HCT116 (cell line): ENCODE data around the gene IFIT3. TPM values are rescaled to one million over a fixed set of nuclear protein-coding genes. Genes with fewer than 3 reads are reported as not detected.

Experiments used
- ATAC-seq: fragments of 200-7000 bp; cut with Tn5 transposase; 2 replicates; pipeline ENCODE4 v1.9.1; 2020; ENCODE audit warnings: mild to moderate bottlenecking, moderate library complexity
- BruUV-seq: library from RNA; stranded (reverse); fragments of 400-500 nt; replicated peaks from 2 replicates; lab custom pipeline; 2021; lab: Mats Ljungman, UMichigan
- CTCF ChIA-PET: fragments of 300-600 bp; sonication (Branson Sonifier 250); formaldehyde crosslinking; loops from one replicate; lab custom pipeline; 2021; ENCODE audit warnings: antibody characterized with exemption; lab: Charles Lee
- POLR2A ChIA-PET: fragments of 300-600, 350-600 bp; sonication (Branson Sonifier 250); formaldehyde crosslinking; loops from one replicate; lab custom pipeline; 2021; ENCODE audit warnings: antibody characterized with exemption; lab: Charles Lee
- RAD21 ChIA-PET, 2 experiments: fragments of 300-600 bp; sonication (Branson Sonifier 250); formaldehyde crosslinking; loops; one replicate each; lab custom pipeline; 2023; ENCODE audit warnings: low total read pairs in 2 of 2; ENCODE audit not compliant: uncharacterized antibody in 2 of 2, unreplicated experiment in 2 of 2, low non-redundant PET in 1 of 2; lab: Charles Lee
- DNase-seq: peaks from one replicate; pipeline ENCODE4 v3.0.0-alpha.2; 2010; ENCODE audit warnings: low read depth, low spot score
- H2AFZ ChIP-seq: fragments of 200-600 bp; shearing (Covaris generic), sonication (generic); 2 replicates; pipeline ENCODE4 v1.6.1; 2017; ENCODE audit warnings: low read depth, mixed run types, mixed read lengths, antibody characterized with exemption, low read length; ENCODE audit not compliant: poor library complexity, severe bottlenecking
- H3K27ac ChIP-seq: 2 replicates; pipeline ENCODE4 v1.5.1; 2012; ENCODE audit warnings: low read depth, low read length
- H3K27me3 ChIP-seq: fragments of 200-600 bp; sonication (generic); 2 replicates; pipeline ENCODE4 v1.6.1; 2016; ENCODE audit warnings: mixed run types, low read length, mixed read lengths; ENCODE audit not compliant: insufficient read depth
- H3K36me3 ChIP-seq, 2 experiments: fragments of 200-500 bp in 1 of 2; fragments of 200-600 bp in 1 of 2; sonication (Bioruptor generic) in 1 of 2; sonication (generic) in 1 of 2; 2 replicates each; pipeline versions ENCODE4 v1.5.1 to v1.6.1; 2014 to 2016; ENCODE audit warnings: low read length in 2 of 2, inconsistent platforms in 1 of 2, mixed read lengths in 1 of 2, mixed run types in 1 of 2; ENCODE audit not compliant: insufficient read depth in 2 of 2, control insufficient read depth in 1 of 2
- H3K4me1 ChIP-seq, 2 experiments: fragments of 200-600 bp in 1 of 2; sonication (generic) in 1 of 2; 2 replicates each; pipeline versions ENCODE4 v1.5.1 to v1.6.1; 2012 to 2017; ENCODE audit warnings: low read length in 2 of 2, inconsistent platforms in 1 of 2, mild to moderate bottlenecking in 1 of 2, mixed read lengths in 1 of 2, mixed run types in 1 of 2, moderate library complexity in 1 of 2; ENCODE audit not compliant: insufficient read depth in 2 of 2, control insufficient read depth in 1 of 2
- H3K4me2 ChIP-seq: fragments of 200-600 bp; sonication (generic); 2 replicates; pipeline ENCODE4 v1.6.1; 2017; ENCODE audit warnings: mixed run types, low read length, mixed read lengths
- H3K4me3 ChIP-seq, 2 experiments: fragments of 200-600 bp in 1 of 2; sonication (generic) in 1 of 2; replicated peaks in 1 of 2; 2 replicates each; pipeline ENCODE4 v1.5.1; 2011 to 2016; ENCODE audit warnings: low read length in 2 of 2, control low read depth in 1 of 2, low read depth in 1 of 2, mild to moderate bottlenecking in 1 of 2, mixed read lengths in 1 of 2, mixed run types in 1 of 2
- H3K79me2 ChIP-seq: fragments of 200-600 bp; sonication (generic); 2 replicates; pipeline ENCODE4 v1.6.1; 2017; ENCODE audit warnings: mild to moderate bottlenecking, mixed run types, low read length, moderate library complexity, mixed read lengths; ENCODE audit not compliant: insufficient read depth
- H3K9ac ChIP-seq: fragments of 200-600 bp; sonication (generic); 2 replicates; pipeline ENCODE4 v1.6.1; 2016; ENCODE audit warnings: low read length, mixed read lengths
- H3K9me2 ChIP-seq: fragments of 200-600 bp; sonication (generic), shearing (Covaris generic); 2 replicates; pipeline ENCODE4 v1.6.1; 2017; ENCODE audit warnings: mixed run types, mild to moderate bottlenecking, moderate library complexity; ENCODE audit not compliant: insufficient read depth
- H3K9me3 ChIP-seq, 2 experiments: fragments of 200-500 bp in 1 of 2; fragments of 200-600 bp in 1 of 2; sonication (Bioruptor generic) in 1 of 2; sonication (generic) in 1 of 2; 2 replicates each; pipeline ENCODE4 v1.6.1; 2014 to 2017; ENCODE audit warnings: low read length in 2 of 2, mixed read lengths in 2 of 2, inconsistent platforms in 1 of 2, low read depth in 1 of 2, mild to moderate bottlenecking in 1 of 2, mixed run types in 1 of 2, moderate library complexity in 1 of 2; ENCODE audit not compliant: control insufficient read depth in 1 of 2, insufficient read depth in 1 of 2
- H4K20me1 ChIP-seq: fragments of 200-600 bp; sonication (generic), shearing (Covaris generic); 2 replicates; pipeline ENCODE4 v1.6.1; 2017; ENCODE audit warnings: mixed run types, mild to moderate bottlenecking, moderate library complexity; ENCODE audit not compliant: insufficient read depth
- ATF3 ChIP-seq: IDR thresholded peaks from 2 replicates; pipeline ENCODE4 v1.6.1; 2012
- CBX3 ChIP-seq: IDR thresholded peaks from 2 replicates; pipeline ENCODE4 v1.6.1; 2012; ENCODE audit warnings: low read depth
- CEBPB ChIP-seq: IDR thresholded peaks from 2 replicates; pipeline ENCODE4 v1.6.1; 2012; ENCODE audit warnings: low read depth
- CTCF ChIP-seq, 3 experiments: fragments of 200-600 bp in 1 of 3; sonication (generic) in 1 of 3; IDR thresholded peaks in 2 of 3; conservative IDR thresholded peaks in 1 of 3; 2 replicates each; pipeline ENCODE4 v1.5.1; 2012 to 2017; ENCODE audit warnings: low read depth in 2 of 3, low read length in 2 of 3, antibody characterized with exemption in 1 of 3, borderline replicate concordance in 1 of 3, control low read depth in 1 of 3, mild to moderate bottlenecking in 1 of 3, mixed read lengths in 1 of 3, mixed run types in 1 of 3, moderate library complexity in 1 of 3; ENCODE audit not compliant: insufficient read depth in 1 of 3
- EZH2 ChIP-seq: fragments of 200-600 bp; sonication (generic); IDR thresholded peaks from 2 replicates; pipeline ENCODE4 v1.6.1; 2017; ENCODE audit warnings: antibody characterized with exemption, mixed run types
- EZH2phosphoT487 ChIP-seq: fragments of 200-600 bp; IDR thresholded peaks from 2 replicates; pipeline ENCODE4 v1.6.1; 2018; ENCODE audit warnings: antibody characterized with exemption, borderline replicate concordance
- FOSL1 ChIP-seq: IDR thresholded peaks from 2 replicates; pipeline ENCODE4 v1.6.1; 2012; ENCODE audit warnings: low read depth
- JUND ChIP-seq: IDR thresholded peaks from 2 replicates; pipeline ENCODE4 v1.6.1; 2012
- MAX ChIP-seq: IDR thresholded peaks from 2 replicates; pipeline ENCODE4 v1.6.1; 2012
- POLR2A ChIP-seq: IDR thresholded peaks from 2 replicates; pipeline ENCODE4 v1.7.0; 2011; ENCODE audit warnings: borderline replicate concordance; ENCODE audit not compliant: insufficient read depth, insufficient read length; ENCODE audit errors: extremely low read depth
- SIN3A ChIP-seq: IDR thresholded peaks from 2 replicates; pipeline ENCODE4 v1.6.1; 2012; ENCODE audit warnings: low read depth
- SP1 ChIP-seq: IDR thresholded peaks from 2 replicates; pipeline ENCODE4 v1.6.1; 2012; ENCODE audit warnings: low read depth
- YY1 ChIP-seq: IDR thresholded peaks from 2 replicates; pipeline ENCODE4 v1.6.1; 2011; ENCODE audit warnings: low read length, low read depth, moderate library complexity, mild to moderate bottlenecking; ENCODE audit not compliant: insufficient replicate concordance; ENCODE audit errors: extremely low read depth
- ZBTB33 ChIP-seq: IDR thresholded peaks from 2 replicates; pipeline ENCODE4 v1.6.1; 2011; ENCODE audit warnings: mild to moderate bottlenecking, low read length, moderate library complexity; ENCODE audit not compliant: insufficient replicate concordance; ENCODE audit errors: extremely low read depth
- ZFX ChIP-seq: fragments of 450-650 bp; IDR thresholded peaks from 2 replicates; pipeline ENCODE4 v1.6.1; 2017
- ZNF274 ChIP-seq: fragments of 200-500 bp; sonication (Bioruptor generic); IDR thresholded peaks from 2 replicates; pipeline ENCODE4 v1.6.1; 2014; ENCODE audit warnings: mild to moderate bottlenecking, low read depth, low read length, inconsistent platforms
- intact Hi-C: fragments of 100-400 bp; cut with micrococcal nuclease; formaldehyde crosslinking; loops from 2 replicates; pipeline ENCODE4 v1.10.0; 2022
- total RNA-seq: library from RNA; stranded (reverse); gene quantifications from one replicate; pipeline ENCODE4 v1.2.1, GENCODE V29; 2021; ENCODE audit not compliant: unreplicated experiment

Gene IFIT3
- total RNA-seq, 1 experiment from 2014 or later = 1.1 TPM

GRCh38 chr10:89357096-89357495 lies 29.3 kb downstream of the IFIT3 start:
- no peak overlapping the region for H3K4me3 ChIP-seq
- no peaks in the 10 kb centered on the region for H3K9me2 ChIP-seq
- POLR2A ChIA-PET = no interaction called here
- no peaks in the 10 kb centered on the region for H3K27me3 ChIP-seq
- H3K79me2 ChIP-seq = no peaks in the 10 kb centered on the region
- intact Hi-C loops = no loop called here
- H4K20me1 ChIP-seq = no peaks in the 10 kb centered on the region
- no peak for DNase-seq
- no peak overlapping the region for H3K27ac ChIP-seq
- no peaks in the 10 kb centered on the region for H3K36me3 ChIP-seq
- no peak overlapping the region for H3K9ac ChIP-seq
- H3K9me3 ChIP-seq = no peaks in the 10 kb centered on the region
- CTCF ChIA-PET = no interaction called here
- H2AFZ ChIP-seq = no peak overlapping the region
- H3K4me2 ChIP-seq = no peak overlapping the region
- TF ChIP-seq YY1 = no peak
- no peak for TF ChIP-seq EZH2
- TF ChIP-seq ZNF274 = no peak
- TF ChIP-seq FOSL1 = no peak
- no peak for TF ChIP-seq POLR2A
- TF ChIP-seq ATF3 = no peak
- TF ChIP-seq CBX3 = no peak
- TF ChIP-seq MAX = no peak
- no peak for TF ChIP-seq ZBTB33
- no peak for TF ChIP-seq CEBPB
- TF ChIP-seq SIN3A = no peak
- TF ChIP-seq ZFX = no peak
- no peak for TF ChIP-seq CTCF (IDR thresholded peaks at IDR 0.05 in 2 of 3, conservative IDR thresholded peaks at IDR 0.05 in 1 of 3; ENCODE audit: borderline replicate concordance in 1 of 3, insufficient read depth in 1 of 3, low read depth in 2 of 3, low read length in 2 of 3)
- TF ChIP-seq SP1 = no peak
- TF ChIP-seq EZH2phosphoT487 = no peak
- TF ChIP-seq JUND = no peak
- no TSS peak for BruUV-seq
- RAD21 ChIA-PET = no interaction called here
- no peak for ATAC-seq
- peaks cover 3 to 11% of the 10 kb centered on the region in 2 experiments; a peak in 3 of 4 replicates for H3K4me1 ChIP-seq
